Mesenteric fat pad (tissue), 1 donor: ENCODE data around the gene WDPCP. TPM values are rescaled to one million over a fixed set of nuclear protein-coding genes. Genes with fewer than 3 reads are reported as not detected.
"Not testable (repeated sequence)": the region's sequence is repeated elsewhere in the genome, so short reads cannot be mapped to it uniquely, and the experiment has no call there.

Experiments
- DNase-seq: peaks from one replicate; pipeline ENCODE4 v3.0.0-alpha.2; 2020; ENCODE audit warnings: low spot score
- total RNA-seq: library from RNA; stranded (reverse); fragmentation: NEBNext Ultra II Directional; extraction: Animal tissue kit (Norgen Biotek cat#: 25700); gene quantifications from one replicate; pipeline ENCODE4 v1.2.1, GENCODE V29; 2021
- donor health status: DM: yes; HTN: yes; CAD: no.

WDPCP gene
- total RNA-seq, 1 donor from 2014 or later, result 16.9 TPM

DNA sequence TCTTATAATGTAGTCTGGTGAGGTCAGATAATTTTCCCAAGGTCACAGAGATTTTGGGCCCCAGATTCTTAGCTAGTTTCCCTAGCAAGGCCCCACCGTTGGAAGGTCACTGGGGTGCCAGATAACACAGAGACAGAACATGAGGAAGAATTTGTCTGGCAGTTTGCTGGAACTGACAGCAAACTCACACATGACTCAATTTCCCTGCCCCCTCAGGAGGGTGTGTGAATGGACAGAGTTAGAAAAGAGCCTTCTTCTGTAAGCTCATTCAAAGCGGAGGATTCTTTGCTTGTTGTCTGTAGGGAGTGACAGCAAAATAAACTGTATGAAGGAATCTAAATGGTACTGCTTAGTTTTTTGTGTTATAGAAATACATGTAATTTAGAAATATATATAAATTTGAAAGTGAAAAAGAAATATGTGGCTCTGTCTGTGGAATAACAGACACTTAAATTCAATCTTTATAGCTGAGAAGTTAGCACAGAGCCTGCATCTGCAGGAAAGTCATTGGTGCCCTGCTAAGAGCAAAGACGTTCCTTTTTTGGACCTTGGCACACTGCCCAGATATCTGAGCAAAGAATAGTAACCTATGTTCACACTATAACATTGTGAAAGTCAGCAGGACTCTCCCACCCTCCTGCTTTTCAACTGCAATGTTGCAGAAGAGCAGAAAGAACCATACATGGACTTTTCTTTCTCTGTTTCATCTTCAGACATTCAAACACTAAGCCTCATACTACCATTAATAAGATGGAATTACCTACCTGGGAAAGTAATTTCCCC lies 2.5 kb upstream of the WDPCP start:
- DNase-seq, result no peak

DNA sequence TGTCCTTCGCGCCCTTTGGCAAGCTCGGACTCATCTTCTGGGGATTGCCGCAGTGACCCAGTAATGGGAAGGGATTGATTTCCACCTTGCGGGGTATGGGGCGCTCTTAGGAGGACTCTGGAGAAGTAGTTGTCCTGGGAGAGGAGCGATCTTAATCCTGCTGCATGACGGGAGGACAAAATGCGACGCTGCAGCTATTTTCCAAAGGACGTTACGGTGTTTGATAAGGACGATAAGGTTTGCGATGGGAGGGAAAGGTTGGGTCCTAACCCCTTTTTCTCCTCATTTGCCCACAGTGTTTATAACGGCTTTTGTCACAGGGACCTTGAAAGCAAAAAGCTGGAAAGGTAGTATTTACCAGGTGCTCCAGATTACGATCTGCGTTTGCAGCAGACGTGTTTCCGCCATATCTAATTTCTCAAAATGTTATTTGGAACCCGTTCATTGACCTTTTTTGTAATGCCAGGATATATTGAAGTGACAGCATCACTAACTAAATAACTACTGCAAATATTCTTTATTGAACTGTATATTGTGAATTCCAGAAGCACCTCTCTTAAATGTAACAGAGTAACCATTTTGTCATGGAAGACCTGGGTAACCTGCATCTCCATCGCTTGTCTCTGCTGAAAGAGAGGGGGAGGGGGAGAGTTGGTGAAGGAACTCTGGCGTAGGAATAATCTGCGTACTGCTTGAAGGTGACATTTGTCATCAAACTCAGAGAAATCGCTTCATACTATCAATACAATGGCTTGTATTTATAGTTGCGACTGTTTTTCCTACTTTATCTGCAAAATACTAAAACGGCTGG lies 1.1 kb upstream of the WDPCP start:
- no peak for DNase-seq

DNA sequence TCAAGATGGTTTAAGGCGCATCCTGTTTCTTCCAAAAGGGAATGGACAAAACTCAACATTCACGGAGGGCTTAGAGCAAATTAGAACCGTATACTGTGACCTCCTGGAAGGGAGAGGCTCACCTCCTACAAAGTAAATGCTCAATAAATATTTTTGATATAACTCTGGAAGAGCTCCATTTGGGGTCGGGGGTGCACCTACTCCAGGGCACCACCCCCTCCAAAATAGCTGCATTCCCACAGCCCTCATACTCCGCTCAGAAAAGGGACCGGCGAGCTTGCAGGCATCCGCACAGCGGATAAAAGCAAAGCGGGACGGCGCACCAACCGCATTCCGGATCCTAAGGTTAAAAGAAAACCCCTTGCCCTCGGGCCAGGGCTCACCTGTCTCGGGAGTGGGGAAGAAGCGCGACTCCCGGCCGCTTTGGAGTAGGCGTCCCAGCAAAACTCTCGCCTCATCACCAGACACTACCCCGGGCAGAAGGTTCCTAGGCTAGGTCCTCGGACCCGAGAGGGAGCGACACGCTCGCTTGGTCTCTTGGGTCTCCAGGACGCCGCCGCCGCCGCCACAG lies 378 bp downstream of the WDPCP start:
- DNase-seq, result peak; percentile 93

DNA sequence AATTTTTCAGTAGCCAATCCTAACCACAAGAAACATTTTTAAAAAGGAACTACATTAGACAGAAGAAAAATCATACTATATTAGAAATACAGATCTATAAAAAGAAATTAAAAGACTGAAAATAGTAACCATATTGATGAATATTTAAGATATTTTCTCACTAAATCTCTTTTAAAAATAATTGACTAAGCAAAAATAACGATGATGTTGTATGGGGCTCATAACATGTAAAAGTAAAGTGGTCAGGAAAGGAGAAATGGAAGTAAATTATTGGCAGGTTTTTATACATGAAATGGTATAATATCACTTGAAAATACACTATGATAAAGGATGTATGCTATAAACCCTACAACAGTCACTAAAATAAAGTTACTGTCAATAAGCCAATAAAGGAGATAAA lies 5.4 kb downstream of the WDPCP start:
- no peak for DNase-seq

DNA sequence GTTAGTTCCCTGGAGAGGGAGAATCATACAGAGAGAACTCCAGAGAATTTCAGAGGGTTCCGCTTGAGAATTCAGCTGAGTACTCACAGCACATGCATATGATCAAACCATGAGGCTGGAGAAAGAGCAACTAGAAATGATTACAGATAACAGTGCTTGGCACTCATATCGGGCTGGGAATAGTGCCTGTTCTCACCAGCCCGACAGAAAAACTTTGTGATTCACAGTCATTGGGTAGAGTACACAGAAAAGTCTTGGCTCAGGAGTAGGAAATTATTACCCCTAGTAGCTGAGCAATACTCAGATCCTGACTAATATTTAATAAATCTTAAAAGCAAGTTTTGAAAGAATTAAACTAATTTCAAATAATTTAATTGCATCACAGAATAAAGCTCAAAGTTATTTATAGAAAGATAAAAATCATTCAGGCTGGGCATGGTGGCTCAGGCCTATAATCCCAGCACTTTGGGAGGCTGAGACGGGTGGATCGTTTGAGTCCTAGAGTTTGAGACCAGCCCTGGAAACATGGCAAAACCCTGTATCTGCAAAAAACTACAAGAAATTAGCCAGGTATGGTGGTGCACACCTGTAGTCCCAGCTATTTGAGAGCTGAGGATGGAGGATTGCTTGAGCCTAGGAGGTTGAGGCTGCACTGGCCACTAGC lies 6.8 kb downstream of the WDPCP start:
- DNase-seq, result no peak

DNA sequence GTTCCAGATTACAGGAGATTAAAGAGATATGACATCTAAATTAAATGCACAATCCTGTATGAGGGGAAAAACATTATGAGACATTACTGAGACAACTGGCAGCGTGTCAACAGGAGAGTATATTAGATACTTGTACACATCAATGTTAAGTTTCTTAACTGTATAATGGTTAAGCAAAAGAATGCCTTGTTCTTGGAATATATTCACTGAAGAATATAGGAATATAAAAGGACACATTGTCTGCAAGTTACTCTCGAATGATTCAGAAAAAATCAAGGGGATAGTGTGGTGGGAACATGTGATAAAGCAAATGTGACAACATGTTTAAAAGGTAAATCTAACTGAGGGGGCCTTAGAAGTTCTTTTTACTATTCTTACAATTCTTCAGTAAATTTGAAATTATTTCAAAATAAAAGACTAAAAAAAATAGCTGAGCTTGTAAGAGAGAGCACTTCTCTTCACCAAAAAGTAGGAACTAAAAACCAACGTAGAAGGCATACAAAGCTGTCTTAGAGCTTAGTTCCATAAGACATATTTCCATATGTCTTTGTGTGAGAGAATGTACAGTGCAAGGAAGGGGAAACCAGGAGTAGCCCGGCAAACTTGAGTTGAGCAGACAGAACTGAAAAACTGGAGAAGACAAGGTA lies 7.5 kb downstream of the WDPCP start:
- no peak for DNase-seq

DNA sequence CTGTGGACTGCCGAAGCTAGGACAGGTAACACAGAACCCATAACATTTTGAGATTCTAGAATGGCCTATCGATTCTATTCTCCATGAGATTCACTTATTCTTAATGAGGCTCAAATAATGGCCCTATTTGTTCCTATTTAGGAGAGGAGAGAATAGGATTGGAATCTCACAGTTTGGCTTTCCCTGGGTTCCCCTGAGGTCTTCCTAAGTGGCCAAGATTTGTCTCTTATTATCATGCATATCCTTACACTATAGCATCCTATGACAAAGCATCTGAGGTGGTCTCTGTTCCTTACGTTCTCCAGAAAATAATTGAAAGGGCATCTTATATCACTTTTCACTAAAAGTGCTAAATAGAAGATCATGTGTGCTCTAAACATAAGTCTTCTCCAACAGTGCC lies 9.5 kb downstream of the WDPCP start:
- DNase-seq, result no peak

DNA sequence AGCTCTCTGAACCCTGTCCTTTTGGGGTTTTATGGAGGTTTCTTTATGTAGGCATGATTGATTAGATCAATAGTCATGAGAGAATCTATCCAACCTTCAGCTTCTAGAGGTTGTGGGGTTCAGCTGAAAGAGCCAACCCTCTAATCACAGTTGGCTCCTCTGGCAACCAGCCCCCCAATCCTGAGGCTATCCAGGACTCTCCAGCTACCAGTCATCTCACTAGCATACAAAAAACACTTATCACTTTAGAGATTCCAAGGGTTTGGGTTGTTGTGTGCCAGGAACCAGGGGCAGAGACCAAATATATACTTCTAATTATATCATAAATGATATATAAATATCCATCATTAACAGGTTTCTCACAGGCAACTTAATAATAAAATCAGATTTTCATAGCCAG lies 11.7 kb downstream of the WDPCP start:
- DNase-seq, result no peak

DNA sequence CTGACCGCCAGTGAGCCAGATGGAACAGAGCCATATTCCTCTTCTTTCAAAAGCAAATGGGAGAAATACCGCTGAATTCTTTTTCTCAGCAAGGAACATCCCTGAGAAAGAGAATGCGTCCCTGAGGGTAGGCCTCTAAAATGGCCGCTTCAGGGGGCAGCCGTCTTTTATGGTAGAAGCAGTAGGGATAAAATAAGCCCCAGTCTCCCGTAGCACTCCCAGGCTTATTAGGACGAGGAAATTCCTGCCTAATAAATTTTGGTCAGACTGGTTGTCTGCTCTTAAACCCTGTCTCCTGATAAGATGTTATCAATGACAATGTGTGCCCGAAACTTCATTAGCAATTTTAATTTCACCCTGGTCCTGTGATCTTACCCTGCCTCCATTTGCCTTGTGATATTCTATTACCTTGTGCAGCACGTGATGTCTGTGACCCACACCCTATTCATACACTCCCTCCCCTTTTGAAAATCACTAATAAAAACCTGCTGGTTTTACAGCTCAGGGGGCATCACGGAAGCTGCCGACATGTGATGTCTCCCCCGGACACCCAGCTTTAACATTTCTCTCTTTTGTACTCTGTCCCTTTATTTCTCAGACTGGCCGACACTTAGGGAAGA lies 14.4 kb downstream of the WDPCP start:
- DNase-seq, result not testable (repeated sequence)

DNA sequence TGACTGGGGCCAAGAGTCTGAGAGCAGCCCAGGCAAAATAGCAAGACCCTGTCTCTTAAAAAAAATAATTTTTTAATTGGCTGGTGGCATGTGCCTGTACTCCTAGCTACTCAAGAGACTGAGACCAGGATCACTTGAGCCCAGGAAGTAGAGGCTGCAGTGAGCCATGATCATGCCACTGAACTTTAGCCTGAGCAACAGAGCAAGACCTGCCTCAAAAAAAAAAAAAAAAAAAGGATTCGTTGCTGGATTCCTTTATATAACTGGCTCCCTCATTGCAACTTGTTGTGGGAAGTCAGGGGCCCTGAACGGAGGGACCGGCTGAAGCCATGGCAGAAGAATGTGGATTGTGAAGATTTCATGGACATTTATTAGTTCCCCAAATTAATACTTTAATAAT lies 15.3 kb downstream of the WDPCP start:
- not testable (repeated sequence) for DNase-seq

DNA sequence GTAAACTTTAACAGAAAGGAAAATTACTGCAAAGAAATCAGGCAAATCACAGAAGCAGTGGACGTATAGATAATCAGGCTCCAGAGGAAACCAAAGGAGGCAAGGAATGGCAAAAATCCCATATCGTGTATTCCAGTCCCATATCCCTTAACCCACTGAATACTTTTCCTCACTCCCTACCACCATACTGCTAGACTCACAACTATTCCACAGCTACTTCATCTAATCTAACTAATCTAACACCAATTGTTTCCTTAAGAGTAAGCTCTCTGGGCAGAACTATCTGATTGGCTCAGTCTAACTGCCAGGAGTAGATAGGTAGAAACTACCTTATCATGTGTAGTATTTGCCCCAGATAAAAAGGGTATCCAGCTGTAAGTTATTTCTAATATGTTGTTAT lies 16.3 kb downstream of the WDPCP start:
- no peak for DNase-seq

DNA sequence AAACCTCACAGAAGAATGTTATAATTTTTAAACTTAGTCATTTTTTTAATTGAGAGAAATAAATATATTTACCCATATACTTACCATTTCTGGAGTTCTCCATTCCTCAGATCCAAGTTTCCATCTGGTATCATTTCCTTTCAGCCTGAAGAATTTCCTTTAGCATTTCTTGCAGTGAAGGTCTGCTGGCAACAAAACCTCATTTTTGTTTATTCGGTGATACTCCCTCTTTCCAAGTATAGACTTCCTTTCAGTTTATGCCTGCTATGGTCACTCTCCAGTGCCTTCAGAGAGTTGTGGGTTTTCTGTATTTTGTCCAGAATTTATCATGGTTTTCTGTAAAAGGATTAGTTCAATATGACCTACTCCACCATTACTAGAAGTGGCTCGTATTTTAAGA lies 17.0 kb downstream of the WDPCP start:
- no peak for DNase-seq

DNA sequence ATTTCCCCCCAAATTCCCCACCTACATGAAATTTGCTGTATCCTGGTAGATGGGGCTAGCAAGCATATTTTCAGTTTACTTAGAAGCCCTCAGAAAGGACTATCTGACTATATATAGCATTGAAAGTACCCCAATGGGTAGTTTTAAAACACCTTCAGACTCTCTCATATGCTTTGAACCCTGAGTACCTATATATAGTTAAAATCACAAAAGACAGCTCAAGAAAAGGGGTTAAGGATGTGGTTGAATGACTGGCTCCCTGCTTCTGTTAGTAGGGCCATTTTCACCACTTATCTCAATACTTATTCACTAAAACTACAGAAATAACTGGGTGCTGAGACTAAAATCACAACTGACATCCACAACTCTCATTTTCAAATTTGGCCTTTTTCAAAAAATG lies 18.5 kb downstream of the WDPCP start:
- DNase-seq, result no peak

DNA sequence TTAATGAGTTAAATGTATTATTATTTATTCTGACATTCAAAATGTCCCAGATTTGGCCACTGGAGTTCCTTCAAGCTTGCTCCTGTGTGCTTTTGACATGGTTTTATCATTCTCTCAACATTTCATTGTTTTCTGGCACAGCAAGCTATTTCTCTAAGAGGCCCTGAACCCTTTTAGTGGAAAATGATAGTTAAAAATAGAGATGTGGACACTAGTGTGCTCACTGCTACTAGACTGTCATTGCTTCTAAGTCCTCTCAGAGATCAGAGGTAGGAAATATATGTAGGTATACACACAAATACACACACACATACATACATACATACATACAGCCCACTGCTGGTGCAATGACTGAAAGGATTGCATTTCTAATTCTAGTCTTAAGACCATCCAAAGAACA lies 25.5 kb downstream of the WDPCP start:
- DNase-seq, result no peak

DNA sequence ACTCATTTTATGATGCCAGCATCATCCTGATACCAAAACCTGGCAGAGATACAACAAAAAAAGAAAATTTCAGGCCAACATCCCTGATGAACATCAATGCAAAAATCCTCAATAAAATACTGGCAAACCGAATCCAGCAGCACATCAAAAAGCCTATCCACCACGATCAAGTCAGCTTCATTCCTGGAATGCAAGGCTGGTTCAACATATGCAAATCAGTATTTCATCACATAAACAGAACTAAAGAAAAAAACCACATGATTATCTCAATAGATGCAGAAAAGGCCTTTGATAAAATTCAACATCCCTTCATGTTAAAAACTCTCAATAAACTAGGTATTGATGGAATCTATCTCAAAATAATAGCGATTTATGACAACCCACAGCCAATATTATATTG lies 29.4 kb downstream of the WDPCP start:
- DNase-seq, result not testable (repeated sequence)

DNA sequence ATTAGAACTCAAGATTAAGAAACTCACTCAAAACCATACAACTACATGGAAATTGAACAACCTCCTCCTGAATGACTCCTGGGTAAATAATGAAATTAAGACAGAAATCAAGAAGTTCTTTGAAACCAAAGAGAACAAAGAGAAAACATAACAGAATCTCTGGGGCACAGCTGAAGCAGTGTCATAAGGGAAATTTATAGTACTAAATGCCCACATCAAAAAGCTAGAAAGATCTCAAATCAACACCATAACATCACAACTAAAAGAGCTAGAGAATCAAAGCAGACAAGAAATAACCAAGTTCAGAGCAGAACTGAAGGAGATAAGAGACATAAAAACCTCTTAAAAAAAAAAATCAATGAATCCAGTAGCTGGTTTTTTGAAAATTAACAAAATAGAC lies 30.5 kb downstream of the WDPCP start:
- not testable (repeated sequence) for DNase-seq

DNA sequence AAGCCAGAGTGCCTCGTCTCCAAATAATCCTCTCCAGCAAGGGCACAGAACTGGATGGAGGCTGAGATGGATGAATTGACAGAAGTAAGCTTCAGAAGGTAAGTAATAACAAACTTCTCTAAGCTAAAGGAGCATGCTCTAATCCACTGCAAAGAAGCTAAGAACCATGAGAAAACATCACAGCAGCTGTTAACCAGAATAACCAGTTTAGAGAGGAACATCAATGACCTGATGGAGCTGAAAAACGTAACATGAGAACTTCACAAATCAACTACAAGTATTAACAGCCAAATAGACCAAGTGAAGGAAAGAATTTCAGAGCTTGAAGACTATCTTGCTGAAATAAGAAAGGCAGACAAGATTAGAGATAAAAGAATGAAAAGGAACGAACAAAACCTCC lies 32.3 kb downstream of the WDPCP start:
- no peak for DNase-seq

DNA sequence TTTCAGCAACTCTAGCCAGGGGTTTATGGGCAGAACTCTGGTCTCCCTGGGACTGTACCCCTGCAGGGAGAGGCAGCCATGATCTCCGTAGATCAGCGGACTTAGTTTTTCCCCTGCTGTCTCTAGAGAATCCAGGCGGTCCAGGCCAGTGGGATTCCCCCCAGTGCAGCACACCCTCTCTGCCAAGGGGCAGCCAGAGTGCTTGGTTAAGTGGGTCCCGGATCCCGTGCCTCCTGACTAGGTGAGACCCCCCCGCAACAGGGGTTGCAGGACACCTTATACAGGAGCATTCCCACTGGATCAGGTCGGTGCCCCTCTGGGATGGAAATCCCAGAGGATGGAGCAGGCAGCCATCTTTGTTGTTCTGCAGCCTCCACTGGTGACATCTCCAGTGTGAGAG lies 33.0 kb downstream of the WDPCP start:
- no peak for DNase-seq

DNA sequence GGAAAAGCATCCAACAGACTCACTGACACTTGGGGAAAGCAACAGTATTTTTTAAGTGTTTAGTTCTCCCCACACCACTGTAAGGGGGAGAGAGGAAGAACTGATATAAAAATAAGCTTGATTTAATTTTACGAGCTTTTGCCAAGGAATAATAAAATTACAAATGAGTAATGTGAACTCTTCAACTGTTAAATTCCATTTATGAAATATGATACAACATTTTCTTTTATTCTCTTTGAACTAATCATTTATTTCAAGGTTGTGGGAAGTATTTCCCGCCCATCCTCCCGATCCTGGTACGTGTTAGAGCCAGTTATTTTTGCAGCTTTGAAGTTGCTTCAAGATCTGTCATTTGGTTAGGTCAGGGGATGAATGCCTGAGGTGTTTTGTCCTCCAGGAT lies 35.2 kb downstream of the WDPCP start:
- no peak for DNase-seq

DNA sequence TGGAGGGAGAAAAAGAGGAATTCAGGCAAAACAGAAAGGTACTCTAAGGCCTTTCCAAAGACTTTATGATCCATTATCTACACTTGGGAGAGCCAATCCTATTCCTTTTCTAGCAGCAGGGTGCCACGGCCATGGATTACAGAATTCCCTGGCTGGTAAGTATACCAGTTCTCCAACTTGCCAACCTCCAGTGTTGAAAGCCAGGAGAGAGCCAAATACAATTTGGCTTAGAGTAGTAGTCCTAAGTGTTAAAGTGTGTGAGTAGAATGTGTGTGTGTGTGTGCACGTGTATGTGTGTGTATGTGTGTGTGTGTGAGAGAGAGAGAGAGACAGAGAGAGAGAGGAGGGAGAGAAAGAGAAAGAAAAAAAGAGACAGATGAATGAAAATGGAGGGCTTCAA lies 43.3 kb downstream of the WDPCP start:
- no peak for DNase-seq
